ENCODE data around the gene CDH10. TPM values are rescaled to one million over a fixed set of nuclear protein-coding genes. Genes with fewer than 3 reads are reported as not detected.
A peak's percentile ranks its signal among the peaks of the same experiment; 100 is the strongest.

CDH10 gene
- total RNA-seq, 1 experiment from 2014 or later: 0.22 TPM

- Mint-ChIP-seq H3K27ac (no peak overlapping the region), H3K27me3 (ENCODE audit: low read depth) (no peaks in the 10 kb centered on the region), H3K4me1 (peaks cover 20% of the 10 kb centered on the region), H3K9me3 (no peaks in the 10 kb centered on the region), H3K36me3 (no peaks in the 10 kb centered on the region), H3K4me3 (no peak overlapping the region)
- DNase-seq (ENCODE audit: low spot score) (no peak), ATAC-seq (peak; percentile 59)
- TF ChIP-seq NR3C1 (CRISPR knock-in tag; conservative IDR thresholded peaks at IDR 0.05; ENCODE audit: low read depth): no peak
- no peak for TF ChIP-seq RORB (CRISPR knock-in tag; IDR thresholded peaks at IDR 0.05)
- TF ChIP-seq IRF1 (CRISPR knock-in tag; IDR thresholded peaks at IDR 0.05): no peak
- no peak for TF ChIP-seq PRDM15 (CRISPR knock-in tag; IDR thresholded peaks at IDR 0.05)
- no peak for TF ChIP-seq GRHL2 (CRISPR knock-in tag; IDR thresholded peaks at IDR 0.05; ENCODE audit: insufficient replicate concordance, severe bottlenecking)
- no peak for TF ChIP-seq USF1 (CRISPR knock-in tag; IDR thresholded peaks at IDR 0.05)
- TF ChIP-seq ZNF423 (CRISPR knock-in tag; IDR thresholded peaks at IDR 0.05): no peak
- TF ChIP-seq SOX15 (CRISPR knock-in tag; IDR thresholded peaks at IDR 0.05): no peak
- no peak for TF ChIP-seq STAT6 (CRISPR knock-in tag; conservative IDR thresholded peaks at IDR 0.05; ENCODE audit: low read depth)
- no peak for TF ChIP-seq NFE2L1 (CRISPR knock-in tag; IDR thresholded peaks at IDR 0.05)
- no peak for TF ChIP-seq KAT7 (CRISPR knock-in tag; IDR thresholded peaks at IDR 0.05; ENCODE audit: borderline replicate concordance)
- no peak for TF ChIP-seq ZNF138 (CRISPR knock-in tag; conservative IDR thresholded peaks at IDR 0.05)
- no peak for TF ChIP-seq ZNF396 (CRISPR knock-in tag; IDR thresholded peaks at IDR 0.05; ENCODE audit: borderline replicate concordance)
- TF ChIP-seq ATF6 (CRISPR knock-in tag; IDR thresholded peaks at IDR 0.05): no peak
- no peak for TF ChIP-seq SP1 (CRISPR knock-in tag; conservative IDR thresholded peaks at IDR 0.05)
- ChIA-PET POLR2A (no interaction called here), CTCF (no interaction called here)
Measured at GRCh38 chr5:24623031-24623430, 21.7 kb downstream of the CDH10 start.

GRCh38 chr5:24621792-24622191, 23.0 kb downstream of the CDH10 start:
- no peaks in the 10 kb centered on the region for H3K36me3 Mint-ChIP-seq
- TF ChIP-seq NR2C2 (CRISPR knock-in tag; IDR thresholded peaks at IDR 0.05) (no peak), MXD4 (CRISPR knock-in tag; IDR thresholded peaks at IDR 0.05; ENCODE audit: borderline replicate concordance) (no peak), MAX (CRISPR knock-in tag; IDR thresholded peaks at IDR 0.05) (no peak), ZMAT4 (CRISPR knock-in tag; IDR thresholded peaks at IDR 0.05) (no peak)
- H3K4me3 Mint-ChIP-seq: no peak overlapping the region; the same call in 1 of the 2 replicates
- H3K4me1 Mint-ChIP-seq: peaks cover 20% of the 10 kb centered on the region
- ATAC-seq: no peak
- H3K9me3 Mint-ChIP-seq: no peaks in the 10 kb centered on the region
- ChIA-PET CTCF (no interaction called here), POLR2A (interaction anchor here (0.6 kb wide), 1 partner anchor 23 kb away, joined by 3 read pairs; no protein-coding TSS in a partner anchor)
- H3K27ac Mint-ChIP-seq: no peak overlapping the region
- no peaks in the 10 kb centered on the region for H3K27me3 Mint-ChIP-seq (ENCODE audit: low read depth)
- DNase-seq (ENCODE audit: low spot score): no peak
